HEK293 (cell line): ENCODE results near the gene CELF1.

ENCODE experiments used
- BCL11B ChIP-seq: fragments of 450-650 bp; formaldehyde crosslinking; IDR thresholded peaks from 2 replicates; pipeline ENCODE4 v1.5.1; 2016; ENCODE audit warnings: low read depth, missing biosample characterization, missing genetic modification characterization
- EGR2 ChIP-seq: fragments of 450-650 bp; formaldehyde crosslinking; IDR thresholded peaks from 2 replicates; pipeline ENCODE4 v1.5.1; 2016; ENCODE audit warnings: low read depth, missing biosample characterization, missing genetic modification characterization
- GLI4 ChIP-seq: fragments of 450-650 bp; formaldehyde crosslinking; IDR thresholded peaks from 2 replicates; pipeline ENCODE4 v1.5.1; 2016; ENCODE audit warnings: missing biosample characterization, missing genetic modification characterization
- HOXD13 ChIP-seq: sonication (generic); formaldehyde crosslinking; IDR thresholded peaks from 2 replicates; pipeline ENCODE4 v1.8.0; 2022; ENCODE audit warnings: missing genetic modification reagents, borderline replicate concordance
- KLF10 ChIP-seq: fragments of 450-650 bp; IDR thresholded peaks from 2 replicates; pipeline ENCODE4 v1.5.1; 2018; ENCODE audit warnings: missing biosample characterization, mild to moderate bottlenecking, missing genetic modification characterization
- KLF17 ChIP-seq: fragments of 450-650 bp; formaldehyde crosslinking; IDR thresholded peaks from 2 replicates; pipeline ENCODE4 v1.5.1; 2016; ENCODE audit warnings: missing biosample characterization, missing genetic modification characterization
- MEIS1 ChIP-seq: sonication (generic); formaldehyde crosslinking; IDR thresholded peaks from 2 replicates; pipeline ENCODE4 v1.8.1; 2022; ENCODE audit warnings: missing genetic modification reagents, mild to moderate bottlenecking, borderline replicate concordance
- OSR2 ChIP-seq: fragments of 450-650 bp; formaldehyde crosslinking; IDR thresholded peaks from 2 replicates; pipeline ENCODE4 v1.5.1; 2016; ENCODE audit warnings: missing biosample characterization, missing genetic modification characterization
- ZBTB17 ChIP-seq: fragments of 450-650 bp; formaldehyde crosslinking; IDR thresholded peaks from 2 replicates; pipeline ENCODE4 v1.5.1; 2016; ENCODE audit warnings: missing biosample characterization, missing genetic modification characterization
- ZEB2 ChIP-seq: fragments of 450-650 bp; formaldehyde crosslinking; IDR thresholded peaks from 2 replicates; pipeline ENCODE4 v1.5.1; 2016; ENCODE audit warnings: missing biosample characterization, missing genetic modification characterization
- ZNF10 ChIP-seq: fragments of 450-650 bp; formaldehyde crosslinking; IDR thresholded peaks from 2 replicates; pipeline ENCODE4 v1.5.1; 2017; ENCODE audit warnings: missing biosample characterization, missing genetic modification characterization
- ZNF132 ChIP-seq: fragments of 450-650 bp; formaldehyde crosslinking; IDR thresholded peaks from 2 replicates; pipeline ENCODE4 v1.5.1; 2017; ENCODE audit warnings: missing biosample characterization, missing genetic modification characterization, borderline replicate concordance
- ZNF155 ChIP-seq: fragments of 450-650 bp; formaldehyde crosslinking; IDR thresholded peaks from 2 replicates; pipeline ENCODE4 v1.5.1; 2016; ENCODE audit warnings: missing biosample characterization, missing genetic modification characterization
- ZNF248 ChIP-seq: fragments of 450-650 bp; formaldehyde crosslinking; IDR thresholded peaks from 2 replicates; pipeline ENCODE4 v1.5.1; 2017; ENCODE audit warnings: missing biosample characterization, missing genetic modification characterization
- ZNF26 ChIP-seq: fragments of 450-650 bp; formaldehyde crosslinking; IDR thresholded peaks from 2 replicates; pipeline ENCODE4 v1.5.1; 2016; ENCODE audit warnings: missing biosample characterization, missing genetic modification characterization
- ZNF335 ChIP-seq: fragments of 450-650 bp; formaldehyde crosslinking; conservative IDR thresholded peaks from 2 replicates; pipeline ENCODE4 v1.5.1; 2016; ENCODE audit warnings: missing biosample characterization, missing genetic modification characterization
- ZNF362 ChIP-seq: fragments of 450-650 bp; formaldehyde crosslinking; IDR thresholded peaks from 2 replicates; pipeline ENCODE4 v1.5.1; 2016; ENCODE audit warnings: missing biosample characterization, missing genetic modification characterization
- ZNF433 ChIP-seq: fragments of 450-650 bp; formaldehyde crosslinking; IDR thresholded peaks from 2 replicates; pipeline ENCODE4 v1.5.1; 2016; ENCODE audit warnings: missing biosample characterization, missing genetic modification characterization, low read depth
- ZNF449 ChIP-seq: fragments of 450-650 bp; formaldehyde crosslinking; IDR thresholded peaks from 2 replicates; pipeline ENCODE4 v1.5.1; 2017; ENCODE audit warnings: missing biosample characterization, mild to moderate bottlenecking, missing genetic modification characterization, moderate library complexity
- ZNF48 ChIP-seq: fragments of 450-650 bp; formaldehyde crosslinking; IDR thresholded peaks from 2 replicates; pipeline ENCODE4 v1.5.1; 2016; ENCODE audit warnings: missing biosample characterization, missing genetic modification characterization
- ZNF529 ChIP-seq: fragments of 450-650 bp; formaldehyde crosslinking; IDR thresholded peaks from 2 replicates; pipeline ENCODE4 v1.5.1; 2017; ENCODE audit warnings: missing genetic modification characterization, missing biosample characterization; ENCODE audit not compliant: insufficient replicate concordance
- ZNF544 ChIP-seq: fragments of 450-650 bp; formaldehyde crosslinking; IDR thresholded peaks from 2 replicates; pipeline ENCODE4 v1.5.0; 2017; ENCODE audit warnings: missing biosample characterization, missing genetic modification characterization
- ZNF664 ChIP-seq: fragments of 450-650 bp; formaldehyde crosslinking; IDR thresholded peaks from 2 replicates; pipeline ENCODE4 v1.5.1; 2016; ENCODE audit warnings: missing biosample characterization, missing genetic modification characterization
- ZNF692 ChIP-seq: fragments of 450-650 bp; formaldehyde crosslinking; IDR thresholded peaks from 2 replicates; pipeline ENCODE4 v1.5.1; 2016; ENCODE audit warnings: missing biosample characterization, missing genetic modification characterization
- ZNF701 ChIP-seq: fragments of 450-650 bp; formaldehyde crosslinking; IDR thresholded peaks from 2 replicates; pipeline ENCODE4 v1.5.1; 2016; ENCODE audit warnings: missing biosample characterization, missing genetic modification characterization
- ZNF704 ChIP-seq: fragments of 450-650 bp; formaldehyde crosslinking; IDR thresholded peaks from 2 replicates; pipeline ENCODE4 v1.5.1; 2016; ENCODE audit warnings: missing biosample characterization, missing genetic modification characterization
- ZNF768 ChIP-seq: fragments of 450-650 bp; formaldehyde crosslinking; IDR thresholded peaks from 2 replicates; pipeline ENCODE4 v1.5.1; 2018; ENCODE audit warnings: missing biosample characterization, mild to moderate bottlenecking, missing genetic modification characterization
- ZNF792 ChIP-seq: fragments of 450-650 bp; formaldehyde crosslinking; IDR thresholded peaks from 2 replicates; pipeline ENCODE4 v1.5.1; 2016; ENCODE audit warnings: missing biosample characterization, missing genetic modification characterization
- ZXDB ChIP-seq: fragments of 450-650 bp; formaldehyde crosslinking; IDR thresholded peaks from 2 replicates; pipeline ENCODE4 v1.5.1; 2016; ENCODE audit warnings: missing biosample characterization, missing genetic modification characterization

CELF1 gene

GRCh38 chr11:47564933-47565339 is 12.0 kb upstream of the CELF1 start (continued):
- TF ChIP-seq ZNF449 (no peak), KLF17 (tag by site-specific recombination) (0 out of 2 replicates have a peak, but pooled peaks have one; percentile 30), ZNF768 (tag by site-specific recombination) (no peak), EGR2 (no peak), ZNF248 (tag by site-specific recombination) (no peak), ZNF132 (no peak), ZNF701 (tag by site-specific recombination) (no peak), ZNF704 (tag by site-specific recombination) (no peak), ZXDB (tag by site-specific recombination) (no peak), ZNF544 (tag by site-specific recombination) (no peak), ZNF335 (peak; percentile 82), KLF10 (tag by site-specific recombination) (no peak), ZNF26 (tag by site-specific recombination) (no peak), ZNF362 (tag by site-specific recombination) (no peak), ZNF433 (tag by site-specific recombination) (no peak), ZBTB17 (tag by site-specific recombination) (no peak), ZEB2 (tag by site-specific recombination) (peak; percentile 37; the same call in 1 of the 2 replicates), HOXD13 (CRISPR knock-in tag) (no peak), ZNF48 (no peak), MEIS1 (CRISPR knock-in tag) (no peak), GLI4 (tag by site-specific recombination) (no peak), ZNF529 (no peak), ZNF792 (tag by site-specific recombination) (no peak), ZNF664 (tag by site-specific recombination) (no peak), ZNF155 (tag by site-specific recombination) (no peak), ZNF692 (0 out of 2 replicates have a peak, but pooled peaks have one; percentile 74), OSR2 (tag by site-specific recombination) (no peak), BCL11B (tag by site-specific recombination) (peak; percentile 42; the same call in 1 of the 2 replicates), ZNF10 (tag by site-specific recombination) (no peak)
